22Rv1 (cell line): ENCODE data around the gene C9orf43.

Source experiments
- CTCF ChIP-seq: fragments of 450-650 bp; IDR thresholded peaks from 2 replicates; pipeline ENCODE4 v1.5.1; 2017; ENCODE audit warnings: mild to moderate bottlenecking
- ZFX ChIP-seq: fragments of 450-650 bp; IDR thresholded peaks from 2 replicates; pipeline ENCODE4 v1.6.1; 2017; ENCODE audit warnings: antibody characterized with exemption, borderline replicate concordance

- TF ChIP-seq CTCF (no peak), ZFX (no peak)
Measured at GRCh38 chr9:113468716-113469448, 58.3 kb downstream of the C9orf43 start.
